Gastroesophageal sphincter (tissue), 4 donors: ENCODE measurements around the gene ZC3H7A. TPM values are rescaled to one million over a fixed set of nuclear protein-coding genes. Genes with fewer than 3 reads are reported as not detected.

Experiments used
- ATAC-seq: fragments of 150-250 bp; one replicate; pipeline ENCODE4 v1.9.1; 2016; ENCODE audit warnings: mild to moderate bottlenecking, moderate library complexity
- H3K27ac ChIP-seq, 4 donors: fragments of 200-600 bp; sonication (generic) in 3 of 4; 1 replicate in 3 of 4; 2 replicates in 1 of 4; pipeline ENCODE4 v1.5.1; 2016 to 2019
- H3K27me3 ChIP-seq: fragments of 200-600 bp; sonication (generic); one replicate; pipeline ENCODE4 v1.5.1; 2019
- H3K36me3 ChIP-seq, 2 donors: fragments of 200-600 bp; sonication (generic); one replicate each; pipeline ENCODE4 v1.5.1; 2019; ENCODE audit warnings: control low read depth in 1 of 2
- H3K4me1 ChIP-seq, 3 donors: fragments of 200-600 bp; sonication (generic); 1 replicate in 2 of 3; 2 replicates in 1 of 3; pipeline ENCODE4 v1.5.1; 2016 to 2019; ENCODE audit warnings: control low read depth in 2 of 3
- H3K4me3 ChIP-seq, 2 donors: fragments of 200-600 bp; sonication (generic); one replicate each; pipeline ENCODE4 v1.5.1; 2019; ENCODE audit warnings: mild to moderate bottlenecking in 1 of 2, moderate library complexity in 1 of 2
- H3K9me3 ChIP-seq, 3 donors: fragments of 200-600 bp; sonication (generic); one replicate each; pipeline ENCODE4 v1.5.1; 2017 to 2019; ENCODE audit warnings: control low read depth in 2 of 3
- CTCF ChIP-seq, 4 experiments: fragments of 200-600 bp in 2 of 4; fragments of 450-650 bp in 2 of 4; sonication (generic) in 1 of 4; IDR thresholded peaks; one replicate each; pipeline ENCODE4 v1.5.1; 2017 to 2019; ENCODE audit warnings: antibody characterized with exemption in 4 of 4, mild to moderate bottlenecking in 2 of 4, moderate library complexity in 2 of 4
- EP300 ChIP-seq: sonication (generic); formaldehyde crosslinking; IDR thresholded peaks from one replicate; pipeline ENCODE4 v1.6.1; 2017; ENCODE audit warnings: antibody characterized with exemption, mild to moderate bottlenecking
- POLR2A ChIP-seq, 2 donors: fragments of 450-650 bp; IDR thresholded peaks; one replicate each; pipeline ENCODE4 v1.6.1; 2017; ENCODE audit warnings: antibody characterized with exemption in 2 of 2, mild to moderate bottlenecking in 2 of 2, moderate library complexity in 1 of 2
- POLR2AphosphoS5 ChIP-seq: sonication (generic); formaldehyde crosslinking; IDR thresholded peaks from one replicate; pipeline ENCODE4 v1.6.1; 2017; ENCODE audit warnings: antibody characterized with exemption
- WGBS, 2 donors: methylation state at CpG; one replicate each; pipeline ENCODE4 v1.1.5; 2018; ENCODE audit warnings: low coverage in 1 of 2; 5-methylcytosine and 5-hydroxymethylcytosine counted together
- total RNA-seq, 4 donors: library from RNA; depleted of rRNA; stranded (reverse); fragments of >200 nt; gene quantifications; one replicate each; pipeline ENCODE4 v1.1.0, GENCODE V29; 2016

Gene ZC3H7A
- total RNA-seq, 4 donors from 2014 or later, result 55.5 to 78.9 (median 68.4) TPM

DNA sequence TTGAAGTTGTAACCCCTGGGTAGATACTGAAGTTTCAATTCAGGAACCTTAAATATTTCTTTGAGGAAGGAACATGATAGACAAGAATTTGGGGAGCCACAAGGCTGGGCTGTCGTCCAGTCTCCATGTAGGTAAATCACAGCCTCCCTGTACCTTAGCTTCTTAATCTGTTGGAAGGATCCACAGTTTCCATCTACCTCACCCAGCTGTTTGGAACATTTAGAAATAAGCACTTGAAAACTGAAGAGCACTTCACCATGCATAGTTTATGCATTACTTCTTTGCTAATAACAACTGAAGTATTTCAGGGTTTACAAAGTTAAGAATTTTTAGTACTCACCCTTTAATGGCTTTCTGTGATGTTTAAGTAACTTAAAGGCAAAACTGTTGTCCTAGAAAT lies 71.6 kb downstream of the ZC3H7A start:
- no peaks in the 10 kb centered on the region for H3K27me3 ChIP-seq
- 53 to 80% methylated on average over 1 of the region's 1 CpG for WGBS, 2 donors
- H3K4me1 ChIP-seq, result peaks cover 0 to 32% (median 0%) of the 10 kb centered on the region in 3 donors
- H3K9me3 ChIP-seq, result no peaks in the 10 kb centered on the region
- no peak overlapping the region for H3K4me3 ChIP-seq
- H3K27ac ChIP-seq, result peak overlapping the region in 2 of 4 donors; percentile 18 to 29
- ATAC-seq, result no peak
- no peak for TF ChIP-seq EP300
- TF ChIP-seq POLR2A (IDR thresholded peaks at IDR 0.05), result no peak
- TF ChIP-seq POLR2AphosphoS5, result no peak
- no peak for TF ChIP-seq CTCF (IDR thresholded peaks at IDR 0.05)
- peaks cover 0 to 85% of the 10 kb centered on the region in 2 donors for H3K36me3 ChIP-seq

- whole genome bisulfite sequencing, 2 donors, result 64 to 82% methylated on average over 1 to 3 of the region's 3 CpGs
- H3K27me3 ChIP-seq, result no peaks in the 10 kb centered on the region
- no peak for ATAC-seq
- H3K27ac ChIP-seq, result no peak overlapping the region
- H3K9me3 ChIP-seq, result no peaks in the 10 kb centered on the region
- H3K36me3 ChIP-seq, result peaks cover 0 to 79% of the 10 kb centered on the region in 2 donors
- no peak overlapping the region for H3K4me3 ChIP-seq
- peaks cover 0 to 33% (median 0%) of the 10 kb centered on the region in 3 donors for H3K4me1 ChIP-seq
- no peak for TF ChIP-seq CTCF (IDR thresholded peaks at IDR 0.05)
Observed at GRCh38 chr16:11722468-11722808, 74.6 kb downstream of the ZC3H7A start.

GRCh38 chr16:11721781-11722467 lies 75.1 kb downstream of the ZC3H7A start:
- TF ChIP-seq POLR2AphosphoS5 (no peak), CTCF (IDR thresholded peaks at IDR 0.05) (no peak), EP300 (no peak), POLR2A (IDR thresholded peaks at IDR 0.05) (no peak)
- no peaks in the 10 kb centered on the region for H3K9me3 ChIP-seq
- H3K27me3 ChIP-seq, result no peaks in the 10 kb centered on the region
- H3K4me1 ChIP-seq, result peaks cover 0 to 37% (median 0%) of the 10 kb centered on the region in 3 donors
- no peak overlapping the region for H3K27ac ChIP-seq
- H3K4me3 ChIP-seq, result no peak overlapping the region
- ATAC-seq, result no peak
- peaks cover 0 to 79% of the 10 kb centered on the region in 2 donors for H3K36me3 ChIP-seq
- 89 to 94% methylated on average over 2 to 4 of the region's 4 CpGs for WGBS, 2 donors

GRCh38 chr16:11719762-11720161 lies 77.3 kb downstream of the ZC3H7A start:
- no peak overlapping the region for H3K27ac ChIP-seq
- H3K9me3 ChIP-seq, result no peaks in the 10 kb centered on the region
- H3K36me3 ChIP-seq, result peaks cover 0 to 71% of the 10 kb centered on the region in 2 donors
- no peak overlapping the region for H3K4me3 ChIP-seq
- ATAC-seq, result no peak
- peaks cover 0 to 45% (median 0%) of the 10 kb centered on the region in 3 donors for H3K4me1 ChIP-seq
- no peaks in the 10 kb centered on the region for H3K27me3 ChIP-seq
- no peak for TF ChIP-seq EP300
- TF ChIP-seq POLR2AphosphoS5, result no peak
- TF ChIP-seq POLR2A (IDR thresholded peaks at IDR 0.05), result no peak
- TF ChIP-seq CTCF (IDR thresholded peaks at IDR 0.05), result no peak
- WGBS, 2 donors, result 95 to 100% methylated on average over 2 to 4 of the region's 4 CpGs

- no peak for TF ChIP-seq EP300
- TF ChIP-seq CTCF (IDR thresholded peaks at IDR 0.05), result no peak
- no peak for TF ChIP-seq POLR2AphosphoS5
- TF ChIP-seq POLR2A (IDR thresholded peaks at IDR 0.05), result no peak
- ATAC-seq, result no peak
- Histone ChIP-seq H3K27me3 (no peaks in the 10 kb centered on the region), H3K27ac (no peak overlapping the region), H3K4me1 (peaks cover 0 to 49% (median 0%) of the 10 kb centered on the region in 3 donors), H3K9me3 (no peaks in the 10 kb centered on the region), H3K36me3 (peaks cover 0 to 66% of the 10 kb centered on the region in 2 donors), H3K4me3 (no peak overlapping the region)
Observed at GRCh38 chr16:11719171-11719570, 77.9 kb downstream of the ZC3H7A start.
